CD4-positive, alpha-beta T cell treated with Interleukin-17A for 4 hours (primary cell): ENCODE measurements around the gene ATP8A1.
"Not testable (repeated sequence)": the region's sequence is repeated elsewhere in the genome, so short reads cannot be mapped to it uniquely, and the experiment has no call there.

Experiments used
- DNase-seq: peaks from one replicate; pipeline ENCODE4 v3.0.0-alpha.2; 2020; ENCODE audit warnings: mixed read lengths

The ATP8A1 gene

GRCh38 chr4:42461216-42461615, 195.7 kb downstream of the ATP8A1 start:
- DNase-seq = not testable (repeated sequence)

- DNase-seq = no peak
Measured at GRCh38 chr4:42460043-42460442, 196.9 kb downstream of the ATP8A1 start.

GRCh38 chr4:42458657-42459056, 198.2 kb downstream of the ATP8A1 start:
- DNase-seq = no peak

- DNase-seq = no peak
Measured at GRCh38 chr4:42454755-42455420, 202.0 kb downstream of the ATP8A1 start.

- DNase-seq = no peak
Measured at GRCh38 chr4:42453612-42454011, 203.3 kb downstream of the ATP8A1 start.

- no peak for DNase-seq
Measured at GRCh38 chr4:42452823-42453222, 204.1 kb downstream of the ATP8A1 start.

- DNase-seq = no peak
Measured at GRCh38 chr4:42446823-42447222, 210.1 kb downstream of the ATP8A1 start.

- no peak for DNase-seq
Measured at GRCh38 chr4:42445038-42445437, 211.9 kb downstream of the ATP8A1 start.

GRCh38 chr4:42442601-42443000, 214.3 kb downstream of the ATP8A1 start:
- DNase-seq = no peak

- no peak for DNase-seq
Measured at GRCh38 chr4:42440083-42440482, 216.8 kb downstream of the ATP8A1 start.

GRCh38 chr4:42436928-42437565, 219.9 kb downstream of the ATP8A1 start:
- DNase-seq = no peak

GRCh38 chr4:42428036-42428435, 228.9 kb downstream of the ATP8A1 start:
- no peak for DNase-seq

GRCh38 chr4:42425146-42426065, 231.5 kb downstream of the ATP8A1 start:
- DNase-seq = no peak

- no peak for DNase-seq
Measured at GRCh38 chr4:42420140-42420539, 236.8 kb downstream of the ATP8A1 start.

GRCh38 chr4:42417550-42417949, 239.4 kb downstream of the ATP8A1 start:
- no peak for DNase-seq

- DNase-seq = no peak
Measured at GRCh38 chr4:42416017-42416416, 240.9 kb downstream of the ATP8A1 start.

GRCh38 chr4:42415281-42415680, 241.6 kb downstream of the ATP8A1 start:
- DNase-seq = no peak

GRCh38 chr4:42412251-42412650, 244.7 kb downstream of the ATP8A1 start:
- DNase-seq = no peak

- no peak for DNase-seq
Measured at GRCh38 chr4:42411803-42412202, 245.1 kb downstream of the ATP8A1 start.

- no peak for DNase-seq
Measured at GRCh38 chr4:42410446-42410845, 246.5 kb downstream of the ATP8A1 start.

- DNase-seq = no peak
Measured at GRCh38 chr4:42404001-42404400, 252.9 kb downstream of the ATP8A1 start.

- no peak for DNase-seq
Measured at GRCh38 chr4:42401171-42401570, 255.7 kb downstream of the ATP8A1 start.

GRCh38 chr4:42399393-42399792, 257.5 kb downstream of the ATP8A1 start:
- DNase-seq = no peak

- no peak for DNase-seq
Measured at GRCh38 chr4:42398871-42399331, 258.0 kb downstream of the ATP8A1 start.
